ENCODE data around the gene GPR35.
A peak's percentile ranks its signal among the peaks of the same experiment; 100 is the strongest.
"Not testable (repeated sequence)": the region's sequence is repeated elsewhere in the genome, so short reads cannot be mapped to it uniquely, and the experiment has no call there.

GPR35 gene

DNA sequence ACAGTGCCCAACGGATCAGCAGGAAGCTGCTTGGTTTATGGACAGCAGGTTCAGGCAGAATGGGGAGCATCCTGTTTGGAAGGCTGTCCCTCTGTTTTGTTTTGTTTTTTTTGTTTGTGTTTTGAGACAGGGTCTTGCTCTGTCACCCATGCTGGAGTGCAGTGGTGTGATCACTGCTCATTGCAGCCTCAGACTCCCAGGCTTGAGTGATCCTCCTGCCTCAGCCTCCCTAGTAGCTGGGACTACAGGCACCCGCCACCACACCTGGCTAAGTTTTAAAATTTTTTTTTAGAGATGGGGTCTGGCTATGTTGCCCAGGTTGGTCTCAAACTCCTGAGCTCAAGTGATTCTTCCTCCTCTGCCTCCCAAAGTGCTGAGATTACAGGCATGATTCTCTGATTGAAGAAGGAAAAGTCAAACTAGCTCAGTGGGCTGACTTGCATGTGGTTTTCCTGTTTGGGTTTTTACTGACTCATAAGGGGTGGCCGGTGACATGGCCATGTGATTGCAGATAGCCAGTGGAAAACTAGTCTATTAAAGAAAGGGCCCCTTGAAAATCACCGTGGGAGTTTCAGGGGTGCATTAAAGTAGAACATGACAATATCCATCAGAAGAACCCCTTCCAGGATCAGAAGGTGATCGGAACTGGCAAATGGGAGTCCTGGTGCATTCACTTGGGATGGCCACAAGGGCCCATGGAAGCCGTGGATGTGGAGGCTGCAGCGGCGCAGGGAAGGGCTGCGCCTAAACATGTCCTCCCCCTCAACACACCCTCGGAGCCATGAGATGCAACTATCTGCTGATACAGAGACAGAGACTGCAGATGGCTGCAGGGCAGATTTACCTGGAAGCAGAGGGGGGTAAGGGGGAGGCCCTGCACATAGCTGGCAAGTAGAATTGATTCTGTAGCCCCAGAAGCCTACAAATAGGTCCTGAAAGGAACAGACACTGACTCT lies 30.9 kb downstream of the GPR35 start:
- peak; percentile 54 for DNase-seq (ENCODE audit: low read depth)

DNA sequence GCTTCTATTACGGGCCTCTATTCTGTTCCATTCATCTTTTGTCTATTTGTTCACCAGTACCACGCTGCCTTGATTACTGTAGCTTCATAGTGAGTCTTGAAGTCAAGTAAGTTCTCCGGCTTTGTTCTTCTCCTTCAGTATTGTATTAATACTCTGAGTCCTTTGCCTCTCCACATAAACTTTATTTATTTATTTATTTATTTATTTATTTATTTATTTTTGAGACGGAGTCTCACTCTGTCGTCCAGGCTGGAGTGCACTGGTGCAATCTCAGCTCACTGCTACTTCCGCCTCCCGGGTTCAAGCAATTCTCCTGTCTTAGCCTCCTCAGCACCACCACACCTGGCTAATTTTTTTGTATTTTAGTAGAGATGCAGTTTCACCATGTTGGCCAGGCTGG lies 34.6 kb downstream of the GPR35 start:
- DNase-seq (ENCODE audit: low read depth), result not testable (repeated sequence)

DNA sequence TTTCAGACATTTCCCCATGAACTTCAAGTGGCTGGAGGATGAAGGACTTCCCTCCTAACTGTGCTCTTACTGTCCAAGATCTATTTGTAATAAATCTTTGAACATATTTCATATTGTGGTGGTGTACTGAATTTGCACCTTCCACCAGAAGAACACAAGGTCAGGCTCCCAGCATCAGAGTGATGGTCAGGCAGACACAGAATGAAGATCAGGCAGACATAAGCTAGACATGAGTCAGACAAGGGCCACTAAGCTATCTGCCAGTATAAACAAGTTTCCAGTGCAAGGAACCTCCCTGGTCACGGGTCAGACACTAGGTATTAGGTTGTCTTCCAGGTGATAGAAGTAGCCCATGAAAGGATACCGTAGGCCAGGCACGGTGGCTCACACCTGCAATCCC lies 37.4 kb downstream of the GPR35 start:
- DNase-seq (ENCODE audit: low read depth), result no peak

DNA sequence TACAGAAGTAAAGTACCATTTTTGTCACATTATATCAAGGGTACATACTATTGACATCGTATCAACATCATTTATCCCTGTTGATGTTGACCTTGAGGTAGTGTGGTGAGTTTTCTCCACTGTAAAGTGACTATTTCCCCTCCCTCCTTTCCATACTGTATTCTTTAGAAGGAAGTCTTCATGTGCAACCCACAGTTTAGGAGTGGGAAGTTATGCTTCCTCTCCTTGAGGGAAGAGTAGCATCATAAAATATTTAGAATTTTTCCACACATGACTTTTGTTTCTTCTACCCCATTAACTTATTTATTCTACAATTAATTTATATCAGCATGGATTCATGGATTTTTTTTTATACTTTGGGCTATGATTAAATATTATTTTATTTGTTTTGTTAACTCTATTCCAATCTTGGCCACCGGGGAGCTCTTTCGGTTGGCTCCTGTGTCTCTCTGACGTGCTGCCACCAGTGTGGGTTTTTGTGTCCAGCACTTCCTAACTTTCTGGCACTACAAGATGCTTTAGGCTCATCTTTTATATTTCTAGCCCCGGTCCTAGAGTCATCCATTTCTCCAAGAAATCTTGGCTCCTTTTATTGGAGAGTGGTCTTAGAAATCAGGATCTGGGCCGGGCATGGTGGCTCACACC lies 38.4 kb downstream of the GPR35 start:
- no peak for DNase-seq (ENCODE audit: low read depth)

DNA sequence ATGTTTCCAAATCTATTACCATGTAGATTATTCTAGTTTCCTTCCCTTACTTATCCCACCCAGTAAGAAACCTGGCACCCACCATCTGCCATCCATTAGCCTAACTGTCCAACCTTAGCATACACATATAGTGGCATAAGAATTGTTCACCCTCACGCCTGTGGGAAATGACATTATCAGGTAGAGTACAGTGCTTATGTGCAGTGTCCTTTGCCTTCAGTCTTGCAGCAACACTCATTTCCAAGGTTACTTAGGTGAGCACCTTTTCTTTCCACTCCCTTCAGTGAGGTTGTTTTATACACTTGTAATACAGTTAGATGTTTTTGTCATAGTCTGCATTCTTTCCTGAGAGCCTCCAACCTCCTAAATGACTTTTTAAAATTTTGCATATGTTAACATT lies 39.3 kb downstream of the GPR35 start:
- no peak for DNase-seq (ENCODE audit: low read depth)

DNA sequence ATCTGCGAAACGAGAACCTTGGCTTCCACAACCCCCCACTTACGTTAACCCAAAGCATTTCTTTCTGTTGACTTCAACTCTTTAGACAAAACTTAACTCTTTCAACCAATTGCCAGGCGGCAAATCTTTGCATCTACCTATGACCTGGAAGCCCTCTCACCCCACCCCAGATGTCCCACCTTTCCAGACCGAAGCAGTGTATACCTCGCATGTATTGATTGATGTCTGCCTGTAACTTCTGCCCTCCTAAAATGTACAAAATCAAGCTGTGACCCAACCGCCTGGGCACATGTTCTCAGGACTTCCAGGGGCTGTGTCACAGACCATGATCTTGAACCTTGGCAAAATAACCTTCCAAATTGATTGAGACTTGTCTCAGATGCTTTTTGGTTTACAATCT lies 45.1 kb downstream of the GPR35 start:
- DNase-seq (ENCODE audit: low read depth), result no peak

DNA sequence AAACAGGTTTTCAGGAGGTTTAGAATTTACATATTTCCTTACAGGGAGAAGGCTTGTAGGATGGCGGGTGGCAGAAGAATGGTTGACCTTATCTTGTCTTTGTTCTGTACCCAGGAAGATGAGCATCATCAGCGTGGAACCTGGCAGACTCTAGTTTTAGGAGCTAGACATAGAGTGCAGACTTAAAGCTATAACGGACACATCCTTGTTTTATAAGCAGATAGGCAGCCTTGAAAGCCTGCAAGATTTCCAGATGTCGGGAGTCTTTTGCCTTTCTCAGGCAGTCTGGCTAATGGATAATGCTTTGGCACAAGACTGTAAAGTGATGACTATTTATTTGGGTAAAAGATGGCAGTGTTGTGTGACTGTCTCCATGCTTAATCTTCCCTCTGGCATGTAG lies 45.7 kb downstream of the GPR35 start:
- DNase-seq (ENCODE audit: low read depth), result no peak

DNA sequence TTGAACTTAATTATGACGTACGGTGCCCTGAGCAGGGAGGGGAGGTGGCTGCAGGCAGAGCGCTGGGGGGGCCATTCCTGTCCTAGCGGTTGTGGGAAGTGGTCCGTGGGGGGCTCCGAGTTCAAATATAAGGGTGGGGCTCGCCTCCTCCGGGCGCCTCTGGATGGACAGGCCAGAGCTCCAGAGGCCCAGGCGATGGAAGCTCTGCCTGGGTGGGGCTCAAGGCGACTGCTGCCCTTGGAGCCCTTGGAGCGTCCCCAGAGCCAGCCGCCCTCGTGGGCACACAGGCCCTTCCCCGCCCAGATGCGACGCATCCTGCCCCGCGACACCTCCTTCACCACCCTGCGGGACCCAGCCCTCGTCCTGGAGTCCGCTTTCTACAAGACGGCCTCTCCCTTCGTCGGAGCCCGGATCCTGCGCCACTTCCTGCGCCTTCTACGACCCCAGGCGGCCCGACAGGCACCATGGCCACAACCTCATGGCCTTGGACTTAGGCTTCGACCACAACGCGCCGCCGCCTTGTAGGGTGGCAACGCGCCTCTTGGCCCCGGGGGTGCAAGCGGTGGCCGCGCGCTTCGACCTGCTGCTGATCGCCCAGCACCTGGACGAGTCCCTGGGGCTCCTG lies 46.9 kb downstream of the GPR35 start:
- DNase-seq (ENCODE audit: low read depth), result no peak

DNA sequence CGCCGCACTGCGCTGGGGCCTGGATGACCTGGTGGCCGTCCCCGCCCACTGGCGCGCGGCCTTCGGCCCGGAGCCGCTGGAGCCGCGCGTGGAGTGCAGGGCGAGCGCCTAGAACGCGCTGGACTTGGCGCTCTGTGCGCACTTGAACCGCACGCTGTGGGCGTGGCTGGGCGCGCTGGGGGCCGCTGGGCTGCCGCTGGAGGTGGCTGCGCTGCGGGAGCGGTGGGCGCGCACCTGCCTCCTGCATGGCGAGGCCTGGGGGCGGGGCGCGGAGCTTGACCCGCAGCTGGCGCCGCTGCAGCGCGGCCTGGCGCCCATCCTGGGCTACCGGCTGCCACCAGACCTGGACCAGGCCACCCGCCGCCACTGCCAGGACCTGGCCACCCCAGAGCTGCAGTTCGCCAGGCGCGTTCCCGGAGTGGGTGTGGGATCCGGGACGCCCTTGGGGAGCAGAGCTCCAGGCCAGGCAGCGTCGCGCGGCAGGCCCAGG lies 47.5 kb downstream of the GPR35 start:
- no peak for DNase-seq (ENCODE audit: low read depth)

DNA sequence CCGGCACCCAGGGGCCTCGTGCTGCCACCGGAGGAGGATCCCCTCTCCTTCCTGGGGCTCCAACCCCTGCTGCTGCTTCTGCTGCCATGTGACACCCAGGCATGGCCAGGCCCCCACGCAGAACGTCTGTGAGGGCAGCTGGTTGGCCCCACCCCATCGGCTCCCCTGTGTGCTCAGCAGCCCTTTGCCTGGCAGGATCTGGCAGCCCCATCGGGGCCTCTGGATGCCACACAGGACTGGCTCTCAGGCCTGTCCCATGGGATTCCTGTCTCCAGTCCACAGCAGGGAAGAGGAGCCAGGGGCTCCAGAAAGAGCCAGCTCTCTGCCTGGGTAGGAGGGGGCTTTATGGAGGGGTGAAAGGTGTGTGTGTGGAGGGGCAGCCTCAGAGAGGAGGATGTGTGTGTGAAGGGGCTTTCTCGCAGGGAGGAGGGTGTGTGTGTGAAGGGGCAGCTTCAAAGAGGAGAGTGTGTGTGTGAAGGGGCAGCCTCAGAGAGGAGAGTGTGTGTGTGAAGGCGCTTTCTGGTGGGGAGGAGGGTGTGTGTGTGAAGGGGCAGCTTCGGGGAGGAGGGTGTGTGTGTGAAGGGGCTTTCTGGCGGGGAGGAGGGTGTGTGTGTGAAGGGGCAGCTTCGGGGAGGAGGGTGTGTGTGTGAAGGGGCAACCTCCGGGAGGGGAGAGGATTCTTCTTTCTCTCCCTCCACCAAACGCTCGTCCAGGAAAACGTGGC lies 49.3 kb downstream of the GPR35 start:
- DNase-seq (ENCODE audit: low read depth), result not testable (repeated sequence)

DNA sequence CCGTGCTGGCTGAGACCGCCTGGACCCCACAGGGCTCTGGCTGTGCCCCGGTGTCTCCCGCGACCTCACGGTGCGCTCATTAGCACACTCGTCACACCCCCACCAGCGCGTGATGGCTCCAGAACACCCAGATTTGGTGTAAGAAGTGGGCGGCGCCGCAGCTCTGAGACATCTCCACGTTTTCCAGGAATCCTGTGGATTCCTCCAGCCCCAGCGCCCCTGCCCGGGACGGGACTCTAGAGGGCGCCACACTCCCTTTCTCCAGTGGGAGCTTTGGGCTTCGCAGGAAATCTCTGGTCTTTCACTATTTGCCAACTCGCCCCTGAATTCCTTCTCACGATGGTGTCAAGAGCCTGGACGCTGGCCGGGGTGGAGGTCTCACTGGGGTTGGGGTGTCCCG lies 50.1 kb downstream of the GPR35 start:
- DNase-seq (ENCODE audit: low read depth), result not testable (repeated sequence)

DNA sequence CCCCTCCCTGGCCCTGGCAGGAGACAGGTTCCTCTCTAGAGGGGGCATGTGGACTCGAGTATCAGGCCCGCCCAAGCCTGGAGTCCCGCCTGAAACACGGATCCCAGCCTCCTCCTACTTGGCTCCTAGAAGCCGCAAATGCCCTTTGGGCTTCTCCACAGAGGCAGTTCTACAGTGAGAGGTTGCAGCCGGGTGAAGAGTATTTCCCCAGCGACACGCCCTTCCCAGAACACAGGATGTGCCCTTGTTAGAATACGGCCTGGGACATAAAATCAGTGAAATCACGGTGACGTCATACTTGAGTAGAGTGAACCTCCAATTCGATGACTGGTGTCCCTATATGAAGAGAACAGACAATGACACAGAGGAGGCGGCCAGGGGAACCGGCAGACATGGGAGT lies 52.8 kb downstream of the GPR35 start:
- not testable (repeated sequence) for DNase-seq (ENCODE audit: low read depth)

DNA sequence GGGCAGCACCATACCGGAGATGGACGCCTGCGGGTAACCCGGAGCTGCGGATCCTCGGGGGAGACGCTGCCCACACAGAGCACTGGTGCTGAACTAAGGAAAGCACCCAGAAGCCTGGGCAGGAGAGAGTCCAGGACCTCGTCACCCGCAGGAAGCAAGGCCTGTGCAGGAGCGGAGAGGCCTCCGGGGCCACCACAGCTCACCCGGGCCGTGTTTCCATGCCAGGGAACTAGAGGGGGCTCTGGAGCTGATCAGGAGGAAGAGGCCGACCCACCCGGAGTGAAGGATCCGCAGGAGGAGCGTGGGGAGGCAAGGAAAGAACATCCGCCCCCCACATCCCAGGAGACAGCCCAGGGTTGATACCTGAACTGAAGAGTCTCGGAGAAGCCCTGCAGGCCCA lies 53.6 kb downstream of the GPR35 start:
- DNase-seq (ENCODE audit: low read depth), result not testable (repeated sequence)

DNA sequence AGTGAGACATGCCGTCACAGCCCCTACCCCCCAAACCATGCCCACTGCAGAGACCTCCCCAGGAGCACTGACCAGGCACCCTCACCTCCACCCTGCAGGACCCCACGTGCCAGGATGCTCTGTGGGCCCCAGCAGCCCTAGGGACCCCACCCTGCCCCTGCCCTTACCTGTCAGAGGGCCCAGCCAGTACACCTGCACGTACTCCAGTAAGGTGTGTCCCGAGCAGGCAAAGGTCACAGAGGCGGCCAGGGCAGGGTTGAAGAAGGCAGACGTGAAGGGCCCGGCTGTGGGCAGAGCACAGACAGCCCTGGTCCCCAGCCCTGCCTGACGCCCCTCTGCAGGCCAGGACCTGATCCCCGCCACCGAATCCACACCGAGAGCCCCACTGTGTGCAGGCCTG lies 54.9 kb downstream of the GPR35 start:
- DNase-seq (ENCODE audit: low read depth), result not testable (repeated sequence)
